Ramos (cell line): ENCODE results near the gene CHODL.

Experiments
- in situ Hi-C: fragments of 300-500 bp; cut with MboI; formaldehyde crosslinking; loops from one replicate; pipeline ENCODE4 v1.14.3; 2022; ENCODE audit warnings: low sequenced_read_pairs; ENCODE audit not compliant: unreplicated experiment

CHODL gene

DNA sequence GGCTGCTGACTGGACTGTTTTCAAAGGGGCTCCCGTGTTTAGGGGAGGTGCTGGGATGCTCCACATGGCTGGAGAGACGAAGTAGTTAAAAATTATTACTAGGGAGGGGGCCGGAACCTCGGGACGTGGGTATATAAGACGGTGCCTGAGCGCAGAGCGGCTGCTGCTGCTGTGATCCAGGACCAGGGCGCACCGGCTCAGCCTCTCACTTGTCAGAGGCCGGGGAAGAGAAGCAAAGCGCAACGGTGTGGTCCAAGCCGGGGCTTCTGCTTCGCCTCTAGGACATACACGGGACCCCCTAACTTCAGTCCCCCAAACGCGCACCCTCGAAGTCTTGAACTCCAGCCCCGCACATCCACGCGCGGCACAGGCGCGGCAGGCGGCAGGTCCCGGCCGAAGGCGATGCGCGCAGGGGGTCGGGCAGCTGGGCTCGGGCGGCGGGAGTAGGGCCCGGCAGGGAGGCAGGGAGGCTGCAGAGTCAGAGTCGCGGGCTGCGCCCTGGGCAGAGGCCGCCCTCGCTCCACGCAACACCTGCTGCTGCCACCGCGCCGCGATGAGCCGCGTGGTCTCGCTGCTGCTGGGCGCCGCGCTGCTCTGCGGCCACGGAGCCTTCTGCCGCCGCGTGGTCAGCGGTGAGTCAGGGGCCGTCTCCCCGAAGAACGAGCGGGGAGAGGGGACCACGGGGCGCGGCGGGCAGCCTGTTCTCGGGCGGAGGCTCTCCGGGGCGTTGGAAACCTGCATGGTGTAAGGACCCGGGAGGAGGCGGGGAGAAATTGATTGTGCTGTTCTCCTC lies at the start of gene CHODL:
TSS of gene CHODL (plus strand) at position 163 of the 793 bp plus-strand sequence. CDS start at position 554, 391 bp downstream.
- in situ Hi-C loops: no loop called here

GRCh38 chr21:18204931-18205330 lies 39.7 kb upstream of the CHODL start:
- in situ Hi-C loops: no loop called here

GRCh38 chr21:18218331-18218730 lies 26.3 kb upstream of the CHODL start:
- in situ Hi-C loops: no loop called here

DNA sequence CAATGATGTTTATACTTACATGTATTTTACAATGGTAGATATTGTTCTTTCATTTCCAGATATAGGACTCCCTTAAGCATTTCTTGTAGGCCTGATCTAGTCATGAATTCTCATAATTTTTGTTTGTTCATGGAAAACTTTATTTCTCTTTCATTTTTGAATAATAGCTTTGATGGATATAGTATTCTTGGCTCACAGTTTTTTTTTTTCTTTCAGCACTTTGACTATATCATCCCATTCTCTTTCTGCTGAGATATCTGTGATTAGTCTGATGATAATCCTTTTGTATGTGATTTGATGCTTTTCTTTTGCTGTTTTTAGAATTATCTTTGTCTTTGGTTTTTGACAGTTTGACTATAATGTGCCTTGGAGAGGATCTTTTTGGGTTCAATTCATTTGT lies 24.1 kb upstream of the CHODL start:
- in situ Hi-C loops: no loop called here

- in situ Hi-C loops: no loop called here
Observed at GRCh38 chr21:18222346-18222745, 22.3 kb upstream of the CHODL start.

GRCh38 chr21:18228060-18228739 lies 16.4 kb upstream of the CHODL start:
- in situ Hi-C loops: no loop called here

DNA sequence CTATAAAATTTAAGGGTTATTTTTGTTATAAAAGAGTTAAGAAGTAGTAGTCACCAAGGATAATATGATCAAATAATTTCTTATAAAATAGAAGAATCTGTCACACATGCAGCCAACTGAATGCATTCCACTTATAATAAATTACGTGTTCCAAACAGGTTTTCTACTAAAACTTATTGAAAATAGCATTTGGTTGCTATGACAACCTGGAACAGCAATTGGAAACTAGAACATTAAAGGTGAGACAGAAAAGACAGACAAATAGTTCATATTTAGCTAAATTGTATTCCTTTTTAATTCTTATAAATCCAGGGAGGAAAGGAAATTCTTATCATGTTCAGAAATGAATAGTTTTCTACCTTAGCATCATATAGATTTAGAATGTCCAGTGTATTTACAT lies 9.1 kb upstream of the CHODL start:
- in situ Hi-C loops: no loop called here

- in situ Hi-C loops: no loop called here
Observed at GRCh38 chr21:18245464-18245967, 883 bp downstream of the CHODL start.

DNA sequence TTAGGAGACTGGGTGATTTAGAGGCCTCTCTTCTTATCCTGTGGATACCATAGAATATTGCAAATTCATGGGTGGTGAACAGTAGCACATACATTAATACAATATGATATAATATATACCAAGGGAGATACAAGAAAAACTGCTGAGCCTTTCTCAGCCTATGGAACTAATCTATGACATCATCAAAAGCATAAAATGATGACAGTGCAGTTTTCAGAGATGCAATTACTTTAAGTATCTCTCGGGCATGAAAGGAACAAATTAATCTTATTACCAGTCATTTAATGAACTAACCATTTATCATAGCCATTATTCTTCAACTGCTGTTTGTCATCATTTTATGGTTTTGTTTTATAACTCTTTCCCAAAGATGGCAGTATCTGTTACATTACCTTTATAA lies 3.5 kb downstream of the CHODL start:
- in situ Hi-C loops: no loop called here

DNA sequence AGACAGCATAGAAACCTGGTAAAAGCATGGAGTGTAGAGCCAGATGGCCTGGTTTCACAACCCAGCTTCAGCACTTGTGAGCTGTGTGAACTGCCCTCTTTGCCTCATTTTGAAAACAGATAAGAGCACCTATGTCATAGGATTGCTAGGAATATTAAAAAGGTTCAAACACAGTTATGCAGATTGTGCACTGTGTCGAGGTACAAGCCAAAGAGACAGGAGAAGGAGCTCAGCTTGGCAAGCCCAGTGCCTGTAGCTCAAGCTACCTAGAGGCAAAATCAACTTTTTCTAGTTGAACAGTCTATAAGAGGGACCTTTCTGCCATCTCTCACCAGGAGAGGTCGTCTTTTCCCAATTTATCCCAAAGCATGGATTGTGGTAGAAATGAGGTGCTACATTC lies 5.0 kb downstream of the CHODL start:
- in situ Hi-C loops: no loop called here

DNA sequence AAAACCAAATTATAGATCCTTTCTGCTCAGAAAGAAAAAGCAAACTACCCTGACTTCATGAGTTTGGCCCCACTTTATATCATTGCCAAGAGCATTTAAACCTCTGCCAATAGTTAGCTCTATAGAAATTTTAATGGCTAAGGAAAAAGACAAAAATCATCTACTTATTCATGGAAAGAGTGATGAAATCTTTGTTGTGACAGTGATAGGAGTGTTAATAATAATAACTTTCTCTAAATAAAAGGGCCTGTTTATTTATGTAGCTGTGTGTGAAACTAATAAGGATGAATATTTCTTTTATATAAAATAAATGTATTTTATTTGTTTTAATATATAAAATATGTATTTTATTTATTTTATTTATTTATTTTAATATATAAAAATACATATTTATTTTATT lies 6.4 kb downstream of the CHODL start:
- in situ Hi-C loops: no loop called here

- in situ Hi-C loops: no loop called here
Observed at GRCh38 chr21:18252256-18252655, 7.6 kb downstream of the CHODL start.

DNA sequence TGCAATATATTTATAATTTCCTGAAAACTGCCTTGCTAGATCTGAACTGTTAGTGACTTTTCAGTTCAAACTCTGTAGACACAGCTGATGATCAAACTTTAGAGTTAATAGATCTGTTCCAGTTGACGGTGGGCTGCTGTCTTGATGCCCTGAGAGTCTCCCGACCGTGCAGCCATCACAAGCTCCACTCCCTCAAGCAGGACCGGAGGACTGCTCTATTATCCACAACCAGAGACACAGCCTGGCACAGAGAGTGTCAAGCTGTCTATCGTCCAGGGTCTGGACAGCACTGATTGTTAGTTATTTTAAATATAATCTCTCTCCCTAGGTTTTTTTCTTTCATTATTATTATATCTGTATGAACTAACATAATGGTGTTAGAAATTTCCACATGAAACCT lies 8.0 kb downstream of the CHODL start:
- in situ Hi-C loops: no loop called here

DNA sequence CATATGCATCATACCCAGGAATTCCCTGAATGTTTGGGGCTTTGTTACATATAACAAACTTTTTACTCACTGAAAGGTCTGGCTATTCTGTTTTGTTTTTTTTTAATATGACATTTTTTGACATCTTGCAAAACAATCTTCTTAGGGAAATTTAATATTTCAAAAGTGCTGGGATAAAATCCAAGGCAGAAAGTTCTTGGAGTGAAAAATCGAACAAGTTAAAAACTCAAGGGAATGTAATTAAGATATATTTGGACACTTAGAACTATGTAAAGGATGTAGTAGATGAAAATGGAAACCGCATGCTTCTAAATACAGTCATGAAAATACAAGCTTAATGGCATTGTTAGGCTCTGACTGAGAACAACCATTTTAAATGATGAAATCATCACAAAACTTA lies 8.6 kb downstream of the CHODL start:
- in situ Hi-C loops: no loop called here

DNA sequence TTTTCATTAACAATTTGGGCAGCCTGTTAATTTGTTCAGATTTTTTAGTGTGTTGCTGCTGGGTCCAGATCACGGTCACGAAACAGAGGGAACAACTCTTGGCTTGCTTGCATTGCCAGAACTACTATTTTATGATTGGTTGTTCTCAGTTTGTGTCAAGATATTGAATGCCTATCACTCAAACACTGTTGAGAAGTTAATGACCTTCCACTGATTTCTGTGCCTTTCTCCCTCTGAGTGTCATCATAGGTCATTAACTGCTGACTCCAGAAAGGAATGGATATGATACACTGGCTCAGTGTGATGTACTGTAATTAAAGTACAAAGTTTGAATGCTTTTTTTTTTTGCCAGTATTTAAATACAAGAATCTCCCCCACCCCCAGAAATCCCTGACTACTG lies 9.2 kb downstream of the CHODL start:
- in situ Hi-C loops: no loop called here

GRCh38 chr21:18265944-18266343 lies 21.3 kb downstream of the CHODL start:
- in situ Hi-C loops: no loop called here

- in situ Hi-C loops: no loop called here
Observed at GRCh38 chr21:18267496-18267895, 22.9 kb downstream of the CHODL start.

DNA sequence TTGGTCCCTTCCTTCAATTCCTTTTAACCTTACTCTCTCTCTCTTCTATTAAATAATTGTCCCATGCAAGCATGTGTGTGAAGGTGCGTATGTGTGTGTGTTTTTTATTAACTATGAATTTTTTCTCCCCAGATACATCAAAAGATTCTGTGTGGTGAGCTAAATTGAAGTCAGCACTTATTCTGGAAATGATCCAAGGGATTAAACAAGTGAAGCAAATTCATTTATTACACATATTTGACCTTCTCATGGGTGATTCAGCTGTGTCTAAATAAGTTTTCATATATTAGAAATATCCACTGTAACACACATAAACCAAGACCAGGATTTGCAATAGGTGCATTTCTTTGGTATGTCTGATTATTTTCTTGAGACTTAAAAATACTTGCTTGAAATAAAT lies 24.3 kb downstream of the CHODL start:
- in situ Hi-C loops: no loop called here

DNA sequence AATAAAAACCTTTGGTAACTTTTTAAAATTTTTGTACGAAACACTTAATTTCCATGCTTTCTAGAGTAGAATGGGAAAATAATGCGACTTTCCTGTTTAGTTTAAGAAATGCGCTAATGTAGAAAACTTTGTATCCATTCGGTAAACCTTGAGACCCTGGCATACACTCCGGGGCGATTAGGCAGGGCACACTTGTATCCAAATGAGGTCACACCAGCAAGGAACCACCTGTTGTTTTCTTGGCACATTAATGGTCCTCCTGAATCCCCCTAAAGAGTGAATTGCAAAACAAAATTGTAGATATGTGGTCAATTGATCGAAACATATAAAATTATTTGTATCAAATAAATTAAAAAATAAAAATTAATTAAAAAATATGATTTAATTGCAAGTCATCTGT lies 25.2 kb downstream of the CHODL start:
- in situ Hi-C loops: no loop called here

- in situ Hi-C loops: no loop called here
Observed at GRCh38 chr21:18273400-18273799, 28.8 kb downstream of the CHODL start.

- in situ Hi-C loops: no loop called here
Observed at GRCh38 chr21:18274370-18274769, 29.7 kb downstream of the CHODL start.

- in situ Hi-C loops: no loop called here
Observed at GRCh38 chr21:18275781-18276180, 31.1 kb downstream of the CHODL start.
